Activated naive CD4-positive, alpha-beta T cell treated with anti-CD3 and anti-CD28 coated beads, Interleukin-2, amount 10 ng/mL, durations not matched to agents 5 hours and 36 hours (primary cell): ENCODE results near the gene PTPN6. TPM values are rescaled to one million over a fixed set of nuclear protein-coding genes. Genes with fewer than 3 reads are reported as not detected.

Experiments used
- microRNA-seq: library from miRNA; unstranded; fragments of <30 nt; microRNA quantifications from one replicate; pipeline ENCODE4 v1.2.0, GENCODE V29; 2022; ENCODE audit warnings: borderline microRNAs expressed, borderline replicate concordance
- total RNA-seq, 2 experiments: library from RNA; stranded (reverse); gene quantifications; one replicate each; pipeline ENCODE4 v1.2.3, GENCODE V29; 2021

PTPN6 gene
- total RNA-seq: 100 to 1,000 TPM; 394 to 402 TPM

GRCh38 chr12:6950811-6951540 is at the start of gene PTPN6:
TSS of gene PTPN6 (plus strand) at chr12:6951356. CDS start at chr12:6951513, 157 bp downstream.

GRCh38 chr12:6904280-6905276 is 46.6 kb upstream of the PTPN6 start, which contains the start of gene LRRC23:
TSS of gene LRRC23 (plus strand) at chr12:6904822. CDS start at chr12:6905634, 812 bp downstream.

GRCh38 chr12:6914246-6914946 is 36.8 kb upstream of the PTPN6 start, which contains the start of gene ENO2:
TSS of gene ENO2 (plus strand) at chr12:6914580. CDS start at chr12:6915833, 1,253 bp downstream.

GRCh38 chr12:6927379-6928021 is 23.7 kb upstream of the PTPN6 start, which contains the start of gene ATN1:
TSS of gene ATN1 (plus strand) at chr12:6927959. CDS start at chr12:6934002, 6,043 bp downstream.

GRCh38 chr12:6943722-6944380 is 7.3 kb upstream of the PTPN6 start, which contains the start of the genes C12orf57 and RNU7-1:
TSS of gene C12orf57 (plus strand) at chr12:6944022. CDS start at chr12:6944122, 100 bp downstream.
TSS of gene RNU7-1 (plus strand) at chr12:6943816.

Small RNA genes lying within 50 kb of the gene (microRNA-seq; reads per million reads assigned to microRNA genes)
- gene MIR141: 14.2 reads per million, percentile 47 among the genes with 10 or more reads in this experiment
- gene MIR200C: 204 reads per million, percentile 78 among the genes with 10 or more reads in this experiment

Other genes with a start within 250 kb of the PTPN6 start
- gene COPS7A, start 227.3 kb upstream of the PTPN6 start, total RNA-seq: 10 to 100 TPM; 25.9 to 26.9 TPM
- 10 to 100 TPM; 85.0 to 89.9 TPM for gene MLF2, start 198.2 kb upstream of the PTPN6 start, total RNA-seq
- 10 to 100 TPM; 11.7 to 12.2 TPM for gene PTMS, start 185.0 kb upstream of the PTPN6 start, total RNA-seq
- gene LAG3, start 178.8 kb upstream of the PTPN6 start, total RNA-seq: 1 to 10 TPM; 3.2 to 4.0 TPM
- 100 to 1,000 TPM; 215 to 224 TPM for gene CD4, start 161.8 kb upstream of the PTPN6 start, total RNA-seq
- under 1 TPM; 0.17 to 0.23 TPM for gene GPR162, start 129.5 kb upstream of the PTPN6 start, total RNA-seq
- gene P3H3, start 122.9 kb upstream of the PTPN6 start, total RNA-seq: under 1 TPM; 0.46 to 0.96 TPM
- gene GNB3, start 110.4 kb upstream of the PTPN6 start, total RNA-seq: under 1 TPM; 0.10 to 0.45 TPM
- 10 to 100 TPM; 82.5 to 85.6 TPM for gene CDCA3, start 100.1 kb upstream of the PTPN6 start, total RNA-seq
- gene USP5, start 99.2 kb upstream of the PTPN6 start, total RNA-seq: 100 to 1,000 TPM; 112 to 115 TPM
- gene TPI1, start 83.8 kb upstream of the PTPN6 start, total RNA-seq: 1,000 to 10,000 TPM; 1,127 to 1,161 TPM
- 1 to 10 TPM; 8.0 to 8.7 TPM for gene SPSB2, start 78.1 kb upstream of the PTPN6 start, total RNA-seq
- gene LRRC23, start 46.5 kb upstream of the PTPN6 start, total RNA-seq: 1 to 10 TPM; 3.0 to 3.8 TPM
- 100 to 1,000 TPM; 146 to 157 TPM for gene ENO2, start 36.8 kb upstream of the PTPN6 start, total RNA-seq
- gene ATN1, start 23.4 kb upstream of the PTPN6 start, total RNA-seq: 10 to 100 TPM; 26.4 to 29.4 TPM
- gene RNU7-1, start 7.5 kb upstream of the PTPN6 start, total RNA-seq: not detected
- 100 to 1,000 TPM; 239 to 248 TPM for gene C12orf57, start 7.3 kb upstream of the PTPN6 start, total RNA-seq
- 100 to 1,000 TPM; 216 TPM for gene PHB2, start 19.3 kb downstream of the PTPN6 start, total RNA-seq
- 10 to 100 TPM; 46.4 to 51.7 TPM for gene EMG1, start 19.6 kb downstream of the PTPN6 start, total RNA-seq
- 10 to 100 TPM; 34.7 to 37.2 TPM for gene LPCAT3, start 67.1 kb downstream of the PTPN6 start, total RNA-seq
- 1 to 10 TPM; 1.5 to 1.9 TPM for gene C1S, start 109.4 kb downstream of the PTPN6 start, total RNA-seq
- 1 to 10 TPM; 3.1 TPM for gene C1R, start 141.1 kb downstream of the PTPN6 start, total RNA-seq
- gene C1RL, start 157.9 kb downstream of the PTPN6 start, total RNA-seq: 10 to 100 TPM; 25.9 to 31.3 TPM
- gene RBP5, start 177.5 kb downstream of the PTPN6 start, total RNA-seq: 1 to 10 TPM in 1 of 2 experiments, under 1 TPM in 1; 0.48 to 2.1 TPM
- 100 to 1,000 TPM; 109 to 116 TPM for gene CLSTN3, start 179.0 kb downstream of the PTPN6 start, total RNA-seq
- 10 to 100 TPM; 19.9 to 22.2 TPM for gene PEX5, start 238.3 kb downstream of the PTPN6 start, total RNA-seq